Activated naive CD4-positive, alpha-beta T cell treated with anti-CD3 and anti-CD28 coated beads, Interleukin-2, amount 50 U/mL, for 72 hours (primary cell): ENCODE results near the gene TK2. TPM values are rescaled to one million over a fixed set of nuclear protein-coding genes. Genes with fewer than 3 reads are reported as not detected.
A peak's percentile ranks its signal among the peaks of the same experiment; 100 is the strongest.
"Not testable (repeated sequence)": the region's sequence is repeated elsewhere in the genome, so short reads cannot be mapped to it uniquely, and the experiment has no call there.

Source experiments
- ATAC-seq, 2 donors: fragments of 150-1000 bp; cut with Tn5 transposase; 2 replicates each; pipeline ENCODE4 v1.10.0; 2021; ENCODE audit warnings: mild to moderate bottlenecking in 2 of 2, moderate library complexity in 2 of 2
- DNase-seq, 2 donors: peaks; one replicate each; pipeline ENCODE4 v3.0.0; 2021 to 2022; ENCODE audit warnings: low spot score in 2 of 2
- H3K27ac Mint-ChIP-seq, 2 donors: one replicate each; pipeline ENCODE4 v1.8.0; 2022; ENCODE audit warnings: mild to moderate bottlenecking in 2 of 2, mixed read lengths in 2 of 2
- H3K36me3 Mint-ChIP-seq, 2 donors: one replicate each; pipeline ENCODE4 v1.8.0; 2022; ENCODE audit warnings: mixed read lengths in 2 of 2
- H3K9me3 Mint-ChIP-seq, 2 donors: one replicate each; pipeline ENCODE4 v1.8.0; 2022; ENCODE audit warnings: mixed read lengths in 2 of 2
- total RNA-seq, 2 donors: library from RNA; stranded (reverse); gene quantifications; one replicate each; pipeline ENCODE4 v1.2.3, GENCODE V29; 2022

The TK2 gene
- 1 to 10 TPM; 2.7 to 9.1 TPM for total RNA-seq

DNA sequence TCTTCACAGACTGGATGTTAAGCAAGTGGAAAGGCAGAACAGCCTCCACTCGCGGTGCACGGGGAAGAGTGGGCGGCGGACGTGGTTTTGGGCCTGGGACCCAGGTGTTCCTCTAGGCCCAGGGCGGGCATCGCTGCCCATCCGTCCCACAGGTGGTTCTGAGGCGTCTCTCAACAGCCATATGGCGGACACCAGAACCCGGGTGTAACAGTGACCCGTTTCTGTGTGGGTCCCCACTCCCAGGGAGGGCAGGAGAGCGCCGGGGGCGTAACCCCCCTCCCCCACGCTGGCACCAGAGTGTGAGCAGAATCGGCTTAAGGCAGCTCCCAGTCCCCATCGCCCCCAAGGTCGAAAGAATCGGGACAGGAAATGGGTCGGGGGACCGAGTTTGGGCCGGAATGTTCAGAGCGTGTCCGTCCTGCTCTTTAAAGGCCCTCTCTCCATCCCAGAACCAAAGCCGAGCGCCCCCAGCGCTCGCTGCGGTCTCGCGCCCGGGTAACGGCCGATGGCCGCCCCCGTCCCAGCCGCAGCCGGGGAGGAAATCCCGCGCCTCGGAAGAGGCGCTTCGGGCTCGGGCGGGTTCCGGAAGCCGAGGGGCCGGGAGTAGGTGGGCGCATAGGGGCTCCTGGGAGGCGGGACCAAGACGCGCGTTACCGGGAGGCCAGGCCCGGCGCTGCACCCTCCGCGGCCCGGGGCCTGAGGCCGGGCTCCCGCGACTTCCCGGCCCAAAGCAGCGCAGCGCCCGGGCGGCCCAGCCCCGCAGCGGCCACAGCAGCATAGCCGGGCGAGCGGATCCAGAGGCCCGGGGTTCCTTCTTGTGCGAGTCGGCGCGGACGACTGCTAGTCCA is at the start of gene TK2:
TK2 (minus strand) TSS at position 839 of the 848 bp plus-strand sequence; CDS start at position 778, 61 bp downstream.
- DNase-seq (peak; percentile 59 to 71), ATAC-seq (peak; percentile 30 to 47)

GRCh38 chr16:66598111-66598510 is 48.2 kb upstream of the TK2 start:
- ATAC-seq = peak; percentile 50 to 63
- Mint-ChIP-seq H3K9me3 (peaks cover 0 to 8% of the 10 kb centered on the region in 2 donors), H3K27ac (no peak overlapping the region), H3K36me3 (peaks cover 0 to 17% of the 10 kb centered on the region in 2 donors)
- no peak for DNase-seq

More for the DNA sequence above, at the start of gene TK2:
- H3K27ac Mint-ChIP-seq = peak within 1 kb of the TSS; percentile 97 to 99
- no peaks in the 10 kb centered on the region for H3K9me3 Mint-ChIP-seq
- peaks cover 24 to 30% of the 10 kb centered on the region in 2 donors for H3K36me3 Mint-ChIP-seq

DNA sequence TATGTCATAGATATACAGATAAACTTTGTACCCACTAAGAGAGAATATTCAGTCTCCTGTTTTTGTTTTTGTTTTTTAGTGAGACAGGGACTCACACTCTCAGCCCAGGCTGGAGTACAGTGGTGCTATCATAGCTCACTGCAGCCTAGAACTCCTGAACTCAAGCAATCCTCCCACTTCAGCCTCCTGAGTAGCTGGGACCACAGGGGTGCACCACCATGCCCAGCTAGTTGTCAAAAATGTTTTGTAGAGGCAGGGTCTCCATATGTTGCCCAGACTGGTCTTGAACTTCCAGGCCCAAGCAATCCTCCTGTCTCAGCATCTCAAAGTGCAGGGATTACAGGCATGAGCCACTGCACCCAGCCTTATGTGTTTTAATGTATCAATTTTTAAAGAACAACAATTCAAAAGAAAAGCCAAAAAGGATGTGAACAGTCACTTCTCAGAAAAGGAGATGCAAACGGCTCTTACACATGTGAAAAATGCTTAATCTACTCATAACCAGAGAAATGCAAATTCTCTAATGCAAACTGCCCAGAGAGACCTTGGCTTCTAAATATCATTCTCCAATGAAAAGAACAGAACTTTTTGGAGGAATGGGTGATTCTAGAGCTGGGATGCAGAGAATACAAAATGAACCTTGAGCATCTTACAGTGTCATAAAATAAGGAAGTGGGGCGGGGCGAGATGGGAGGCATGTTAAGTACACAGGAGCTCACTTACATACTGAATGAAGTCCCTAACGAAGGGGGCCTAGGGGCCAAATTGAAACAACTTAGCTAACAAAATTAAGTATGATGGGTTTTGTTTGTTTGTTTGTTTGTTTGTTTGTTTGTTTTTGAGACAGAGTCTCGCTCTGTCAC is 47.3 kb upstream of the TK2 start:
- H3K36me3 Mint-ChIP-seq = peaks cover 0 to 17% of the 10 kb centered on the region in 2 donors
- H3K27ac Mint-ChIP-seq = peak overlapping the region; percentile 20 to 31
- peaks cover 0 to 8% of the 10 kb centered on the region in 2 donors for H3K9me3 Mint-ChIP-seq
- peak; percentile 36 to 82 for ATAC-seq
- no peak for DNase-seq

GRCh38 chr16:66596559-66596958 is 46.6 kb upstream of the TK2 start:
- H3K36me3 Mint-ChIP-seq = peaks cover 0 to 12% of the 10 kb centered on the region in 2 donors
- not testable (repeated sequence) for ATAC-seq, H3K9me3 Mint-ChIP-seq, H3K27ac Mint-ChIP-seq, DNase-seq

- DNase-seq (no peak), ATAC-seq (no peak)
- Mint-ChIP-seq H3K27ac (peak overlapping the region in 1 of 2 donors; percentile 55), H3K36me3 (no peaks in the 10 kb centered on the region), H3K9me3 (no peaks in the 10 kb centered on the region)
Measured at GRCh38 chr16:66594739-66595138, 44.8 kb upstream of the TK2 start.

DNA sequence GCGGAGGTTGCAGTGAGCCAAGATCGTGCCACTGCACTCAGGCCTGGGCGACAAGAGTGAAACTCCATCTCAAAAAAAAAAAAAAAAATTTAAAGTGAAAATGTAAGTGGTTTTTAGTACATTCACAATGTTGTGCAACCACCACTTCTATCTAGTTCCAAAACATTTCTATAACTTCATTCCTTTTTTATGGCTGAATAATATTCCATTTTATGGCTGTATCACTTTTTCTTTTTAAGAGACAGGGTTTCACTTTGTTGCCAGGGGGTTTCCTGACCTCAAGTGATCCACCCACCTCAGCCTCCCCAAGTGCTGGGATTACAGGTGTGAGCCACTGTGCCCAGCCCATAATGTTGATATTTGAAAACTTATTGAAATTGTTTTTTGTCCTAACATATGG is 42.9 kb upstream of the TK2 start:
- Mint-ChIP-seq H3K27ac (no peak overlapping the region), H3K9me3 (no peaks in the 10 kb centered on the region), H3K36me3 (no peaks in the 10 kb centered on the region)
- ATAC-seq (no peak), DNase-seq (no peak)

DNA sequence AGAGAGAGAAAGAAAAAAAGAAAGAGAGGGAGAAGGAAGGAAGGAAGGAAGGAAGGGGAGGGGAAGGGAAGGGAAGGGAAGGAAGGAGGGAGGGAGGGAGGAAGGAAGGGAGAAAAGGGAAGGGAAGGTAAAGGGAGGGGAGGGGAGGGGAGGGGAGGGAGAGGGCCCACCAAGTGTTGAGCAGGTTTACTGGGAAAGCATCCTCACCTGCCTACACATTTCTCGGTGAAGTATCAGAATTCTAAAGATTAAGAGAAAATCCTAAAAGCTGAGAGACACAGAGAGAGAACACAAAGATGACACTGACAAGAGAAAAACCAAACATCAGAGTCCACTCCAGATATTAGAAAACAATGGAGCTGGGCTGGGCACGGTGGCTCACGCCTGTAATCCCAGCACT is 42.3 kb upstream of the TK2 start:
- no peak for DNase-seq
- no peak overlapping the region for H3K27ac Mint-ChIP-seq
- no peak for ATAC-seq
- no peaks in the 10 kb centered on the region for H3K36me3 Mint-ChIP-seq
- H3K9me3 Mint-ChIP-seq = no peaks in the 10 kb centered on the region

DNA sequence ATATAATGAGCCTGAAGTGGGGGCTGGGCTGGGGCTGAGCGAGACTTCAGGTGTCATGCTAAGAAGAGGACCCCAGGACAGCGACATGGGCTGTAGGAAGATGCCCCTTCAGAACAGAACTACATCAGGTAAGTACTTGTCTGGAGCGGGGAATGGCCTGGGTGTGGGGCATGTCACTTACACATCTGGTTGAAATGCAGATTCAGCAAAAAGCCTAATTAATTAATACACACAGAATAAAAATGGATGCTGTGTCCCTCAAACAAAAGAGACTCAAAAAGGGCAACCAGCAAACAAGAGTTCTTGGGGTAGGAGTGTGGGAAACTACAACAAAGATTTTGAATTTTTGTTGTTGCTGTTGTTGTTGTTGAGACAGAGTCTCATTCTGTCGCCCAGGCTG is 41.1 kb upstream of the TK2 start:
- Mint-ChIP-seq H3K27ac (peak overlapping the region in 1 of 2 donors; percentile 77), H3K36me3 (no peaks in the 10 kb centered on the region), H3K9me3 (no peaks in the 10 kb centered on the region)
- no peak for ATAC-seq
- no peak for DNase-seq

DNA sequence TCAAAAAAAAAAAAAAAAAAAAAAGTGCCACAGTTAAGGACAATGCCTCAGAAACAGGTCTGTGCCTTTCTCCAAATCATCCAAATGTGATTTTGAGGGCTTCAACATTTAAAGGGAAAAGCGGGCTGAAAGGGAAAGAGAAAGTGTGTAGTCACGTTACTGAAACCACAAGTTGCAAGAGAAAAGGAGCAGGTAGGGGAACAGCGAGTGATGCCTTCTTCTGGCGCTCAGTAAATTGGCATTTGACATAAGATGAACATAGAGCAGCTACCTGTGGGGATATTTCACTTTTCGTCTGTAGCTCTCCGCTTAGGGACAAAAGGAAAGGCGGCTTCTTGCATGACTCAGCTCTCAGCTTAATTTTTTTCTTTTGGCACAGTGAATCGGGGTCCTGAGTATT is 40.4 kb upstream of the TK2 start:
- H3K27ac Mint-ChIP-seq = peak overlapping the region; percentile 77 to 94
- DNase-seq (no peak), ATAC-seq (peak; percentile 54 to 55)
- H3K9me3 Mint-ChIP-seq = no peaks in the 10 kb centered on the region
- no peaks in the 10 kb centered on the region for H3K36me3 Mint-ChIP-seq

DNA sequence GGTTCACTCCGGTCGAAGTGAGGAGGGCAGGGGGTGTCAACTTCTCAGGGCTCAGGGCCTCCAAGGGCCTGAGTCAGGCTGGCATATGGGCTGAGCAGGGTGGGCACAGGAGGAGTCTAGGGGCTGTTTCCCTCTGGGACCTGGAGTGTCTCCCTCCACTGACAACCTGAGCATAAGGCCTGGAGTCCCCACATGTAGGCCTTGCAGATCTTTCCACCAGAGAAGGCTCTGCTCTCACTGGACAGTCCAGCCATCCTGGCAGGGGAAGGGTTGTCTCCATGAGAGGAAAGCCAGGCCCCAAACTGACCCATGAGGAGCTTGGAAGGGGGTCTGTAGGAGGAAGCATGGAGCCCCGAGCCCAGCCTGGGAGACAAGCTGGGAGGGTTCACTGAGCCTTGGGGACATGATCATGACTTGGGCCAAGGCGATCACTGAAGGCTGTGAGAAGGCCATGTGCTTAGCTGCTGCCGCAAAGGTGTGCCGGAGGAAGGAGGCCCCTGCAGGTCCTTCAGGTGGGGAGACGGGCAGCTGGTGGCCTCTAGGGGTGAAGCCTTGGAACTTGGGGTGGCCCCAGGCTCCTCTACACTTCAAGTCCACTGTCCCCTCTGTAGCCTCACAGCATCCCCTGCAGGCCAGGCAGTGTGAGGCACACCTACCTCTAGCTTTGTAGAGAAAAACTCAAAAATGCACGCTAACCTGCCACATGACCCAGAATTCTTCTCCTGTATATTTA is 39.2 kb upstream of the TK2 start:
- peak in 1 of 2 donors; percentile 66 for DNase-seq
- ATAC-seq = peak; percentile 95 to 96
- H3K36me3 Mint-ChIP-seq = no peaks in the 10 kb centered on the region
- no peaks in the 10 kb centered on the region for H3K9me3 Mint-ChIP-seq
- peak overlapping the region in 1 of 2 donors; percentile 77 for H3K27ac Mint-ChIP-seq

GRCh38 chr16:66587881-66588600 is 38.1 kb upstream of the TK2 start:
- H3K9me3 Mint-ChIP-seq = no peaks in the 10 kb centered on the region
- no peak for DNase-seq
- H3K27ac Mint-ChIP-seq = peak overlapping the region in 1 of 2 donors; percentile 7
- H3K36me3 Mint-ChIP-seq = no peaks in the 10 kb centered on the region
- peak in 1 of 2 donors; percentile 13 for ATAC-seq

- DNase-seq (no peak), ATAC-seq (no peak)
- Mint-ChIP-seq H3K9me3 (no peaks in the 10 kb centered on the region), H3K36me3 (no peaks in the 10 kb centered on the region), H3K27ac (peak overlapping the region in 1 of 2 donors; percentile 33)
Measured at GRCh38 chr16:66585481-66586239, 35.7 kb upstream of the TK2 start.

GRCh38 chr16:66581246-66581952 is 31.5 kb upstream of the TK2 start:
- DNase-seq (no peak), ATAC-seq (no peak)
- H3K36me3 Mint-ChIP-seq = no peaks in the 10 kb centered on the region
- no peaks in the 10 kb centered on the region for H3K9me3 Mint-ChIP-seq
- H3K27ac Mint-ChIP-seq = no peak overlapping the region

- DNase-seq (no peak), ATAC-seq (no peak)
- Mint-ChIP-seq H3K9me3 (no peaks in the 10 kb centered on the region), H3K36me3 (no peaks in the 10 kb centered on the region), H3K27ac (no peak overlapping the region)
Measured at GRCh38 chr16:66580605-66581209, 30.8 kb upstream of the TK2 start.
